ENCODE data around the gene SPATA13.

SPATA13 gene

GRCh38 chr13:24263632-24264031, 103.1 kb downstream of the SPATA13 start:
- no peak for DNase-seq

GRCh38 chr13:24264976-24265375, 104.5 kb downstream of the SPATA13 start:
- DNase-seq: no peak

GRCh38 chr13:24265453-24265852, 104.9 kb downstream of the SPATA13 start:
- no peak for DNase-seq

GRCh38 chr13:24267274-24267673, 106.8 kb downstream of the SPATA13 start:
- DNase-seq: no peak

GRCh38 chr13:24267801-24268200, 107.3 kb downstream of the SPATA13 start:
- DNase-seq: no peak

- no peak for DNase-seq
Observed at GRCh38 chr13:24269821-24270220, 109.3 kb downstream of the SPATA13 start.

- no peak for DNase-seq
Observed at GRCh38 chr13:24270639-24271141, 110.2 kb downstream of the SPATA13 start.

GRCh38 chr13:24271231-24271600, 110.7 kb downstream of the SPATA13 start:
- no peak for DNase-seq

GRCh38 chr13:24271601-24272451, 111.3 kb downstream of the SPATA13 start:
- no peak for DNase-seq

GRCh38 chr13:24272452-24273161, 112.1 kb downstream of the SPATA13 start:
- DNase-seq: no peak

- no peak for DNase-seq
Observed at GRCh38 chr13:24273926-24274325, 113.4 kb downstream of the SPATA13 start.

GRCh38 chr13:24274452-24275021, 114.0 kb downstream of the SPATA13 start:
- no peak for DNase-seq

GRCh38 chr13:24275041-24275440, 114.5 kb downstream of the SPATA13 start:
- DNase-seq: no peak

GRCh38 chr13:24276306-24276705, 115.8 kb downstream of the SPATA13 start:
- no peak for DNase-seq

- no peak for DNase-seq
Observed at GRCh38 chr13:24276861-24277260, 116.3 kb downstream of the SPATA13 start.

GRCh38 chr13:24277761-24278160, 117.2 kb downstream of the SPATA13 start:
- no peak for DNase-seq

- DNase-seq: no peak
Observed at GRCh38 chr13:24279327-24280110, 119.0 kb downstream of the SPATA13 start.

GRCh38 chr13:24280720-24281119, 120.2 kb downstream of the SPATA13 start:
- DNase-seq: no peak

GRCh38 chr13:24281188-24282008, 120.9 kb downstream of the SPATA13 start:
- no peak for DNase-seq

GRCh38 chr13:24282256-24282655, 121.7 kb downstream of the SPATA13 start:
- no peak for DNase-seq

- DNase-seq: no peak
Observed at GRCh38 chr13:24284889-24285565, 124.5 kb downstream of the SPATA13 start.

Measured in NCI-H187 treated with DMSO at 0.1 percent for 48 hours (cell line).